Activated T-helper 2 cell treated with anti-CD3 and anti-CD28 coated beads, Interferon-gamma antibody, Interleukin-2, Interleukin-4, amounts not matched to agents 10 μg/mL and 5 μg/mL and 100 μg/mL, durations not matched to agents 14 hours and 24 hours and 36 hours (primary cell): Measurements from ENCODE around the gene FAM114A1. TPM values are rescaled to one million over a fixed set of nuclear protein-coding genes. Genes with fewer than 3 reads are reported as not detected.
A peak's percentile ranks its signal among the peaks of the same experiment; 100 is the strongest.
"Not testable (repeated sequence)": the region's sequence is repeated elsewhere in the genome, so short reads cannot be mapped to it uniquely, and the experiment has no call there.

Source experiments
- DNase-seq: peaks from one replicate; pipeline ENCODE4 v3.0.0; 2021; ENCODE audit warnings: low spot score
- H3K27ac Mint-ChIP-seq: one replicate; pipeline ENCODE4 v1.8.0; 2021; ENCODE audit warnings: mixed read lengths
- H3K27me3 Mint-ChIP-seq: one replicate; pipeline ENCODE4 v1.8.0; 2021; ENCODE audit warnings: low read depth, mixed read lengths
- H3K36me3 Mint-ChIP-seq: one replicate; pipeline ENCODE4 v1.8.0; 2021; ENCODE audit warnings: low read depth, mixed read lengths
- H3K4me1 Mint-ChIP-seq: one replicate; pipeline ENCODE4 v1.8.0; 2021; ENCODE audit warnings: low read depth, mixed read lengths
- H3K4me3 Mint-ChIP-seq: one replicate; pipeline ENCODE4 v1.8.0; 2021; ENCODE audit warnings: low read depth, mild to moderate bottlenecking, moderate library complexity, mixed read lengths
- H3K9me3 Mint-ChIP-seq: one replicate; pipeline ENCODE4 v1.8.0; 2021; ENCODE audit warnings: mixed read lengths
- intact Hi-C: fragments of 100-400 bp; cut with micrococcal nuclease; formaldehyde crosslinking; loops from one replicate; pipeline ENCODE4 v1.15.1; 2023
- total RNA-seq: library from RNA; stranded (reverse); gene quantifications from 2 replicates; pipeline ENCODE4 v1.2.3, GENCODE V29; 2022

The FAM114A1 gene
- total RNA-seq, 1 donor from 2014 or later, result 0.14 TPM

DNA sequence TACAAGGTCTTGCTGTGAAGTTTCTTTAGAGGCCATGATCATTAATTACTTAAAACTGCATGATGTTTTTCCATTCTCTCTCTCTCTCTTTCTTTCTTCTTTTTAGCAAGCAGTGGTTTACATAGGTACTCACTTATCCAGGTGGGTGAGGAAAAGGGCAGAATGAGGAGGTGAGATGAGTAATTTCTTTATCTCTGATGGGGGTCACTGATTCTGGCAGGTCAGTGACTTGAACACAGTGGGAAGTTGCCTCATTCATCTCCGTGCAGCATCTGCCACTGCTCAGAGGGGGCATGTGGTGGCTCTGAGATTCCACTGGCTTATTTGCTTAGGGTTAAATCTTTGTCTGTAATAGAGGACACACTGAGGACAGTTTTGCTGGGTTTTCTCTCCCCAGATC is 62.6 kb downstream of the FAM114A1 start:
- peaks cover 2% of the 10 kb centered on the region for H3K27me3 Mint-ChIP-seq

DNA sequence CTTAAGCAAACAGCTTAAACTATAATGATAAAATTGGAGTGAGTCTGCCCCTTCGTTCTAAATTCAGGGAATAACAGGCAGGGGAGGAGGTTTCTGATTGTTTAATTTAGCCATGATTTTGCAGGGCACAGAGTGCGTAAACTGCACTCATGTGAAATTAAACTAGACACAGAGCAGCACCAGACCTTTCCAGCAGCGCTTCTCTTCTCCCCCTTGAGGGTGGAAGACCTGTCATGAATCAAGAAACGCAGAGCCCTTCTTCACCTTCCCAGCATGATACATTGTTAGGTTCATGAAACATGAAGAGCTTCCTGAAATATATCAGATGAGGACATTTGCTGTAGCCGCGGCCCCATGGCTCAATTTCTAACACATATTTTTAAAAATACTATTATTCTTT is 63.1 kb downstream of the FAM114A1 start:
- Mint-ChIP-seq H3K27ac (no peak overlapping the region), H3K4me3 (no peak overlapping the region), H3K36me3 (no peaks in the 10 kb centered on the region), H3K4me1 (peaks cover 2% of the 10 kb centered on the region), H3K27me3 (no peaks in the 10 kb centered on the region), H3K9me3 (no peaks in the 10 kb centered on the region)
- intact Hi-C loops, result no loop called here
- DNase-seq, result no peak

More for the DNA sequence above, 62.6 kb downstream of the FAM114A1 start:
- no peak for DNase-seq
- intact Hi-C loops, result no loop called here
- no peaks in the 10 kb centered on the region for H3K9me3 Mint-ChIP-seq
- H3K36me3 Mint-ChIP-seq, result no peaks in the 10 kb centered on the region
- H3K4me3 Mint-ChIP-seq, result no peak overlapping the region
- no peak overlapping the region for H3K27ac Mint-ChIP-seq
- H3K4me1 Mint-ChIP-seq, result peaks cover 2% of the 10 kb centered on the region

DNA sequence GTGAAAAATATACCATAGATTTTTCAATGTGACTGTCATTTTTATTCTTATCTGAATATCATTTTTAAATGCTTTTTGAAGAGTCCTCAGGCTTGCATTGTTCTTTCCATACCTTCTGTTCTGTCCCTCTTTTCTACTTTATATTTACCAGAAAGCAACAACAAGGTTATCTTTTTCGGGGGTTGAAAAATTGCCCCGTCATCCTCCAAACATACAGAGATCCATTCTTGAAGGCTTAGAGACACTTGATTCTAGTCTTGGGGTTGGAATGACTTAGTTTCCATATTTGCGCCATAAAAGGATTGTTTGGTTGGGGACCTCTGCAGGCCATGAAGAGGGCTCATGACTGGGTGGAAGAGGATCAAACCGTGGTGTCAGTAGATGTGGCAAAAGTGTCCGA is 63.5 kb downstream of the FAM114A1 start:
- H3K27me3 Mint-ChIP-seq, result no peaks in the 10 kb centered on the region
- no peaks in the 10 kb centered on the region for H3K36me3 Mint-ChIP-seq
- H3K9me3 Mint-ChIP-seq, result no peaks in the 10 kb centered on the region
- no peak overlapping the region for H3K27ac Mint-ChIP-seq
- intact Hi-C loops, result no loop called here
- no peak for DNase-seq
- no peaks in the 10 kb centered on the region for H3K4me1 Mint-ChIP-seq
- H3K4me3 Mint-ChIP-seq, result no peak overlapping the region

DNA sequence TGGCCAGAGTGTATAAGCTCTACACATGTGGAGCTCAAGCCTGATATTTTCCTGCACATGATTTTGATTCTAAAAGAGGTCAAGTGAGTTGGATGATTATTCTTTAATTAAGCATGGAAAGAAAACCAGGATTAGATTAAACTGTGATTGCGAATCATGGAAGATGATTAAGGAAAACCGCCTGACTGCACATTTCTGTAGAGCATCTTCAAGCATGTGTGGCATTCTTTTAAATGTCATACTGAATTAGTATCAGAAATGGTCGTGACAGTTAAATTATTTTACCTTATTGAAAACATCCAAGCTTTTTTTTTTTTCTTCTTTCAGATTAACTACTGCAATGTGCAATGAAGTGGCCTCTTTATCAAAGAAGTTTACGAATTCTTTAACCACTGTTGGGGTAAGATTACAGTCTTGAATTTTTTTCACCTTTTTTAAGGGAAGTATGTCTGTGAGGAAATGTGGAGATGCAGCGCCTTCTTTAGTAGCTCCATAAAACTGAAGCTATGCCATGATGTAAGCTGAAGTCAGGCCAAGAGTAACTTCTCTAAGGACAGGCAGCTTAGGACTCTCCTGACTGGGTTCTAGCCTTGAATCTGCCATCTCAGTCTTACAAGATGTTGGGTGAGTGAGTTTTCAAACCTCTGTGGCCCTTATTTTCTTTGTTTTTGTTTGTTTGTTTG is 67.9 kb downstream of the FAM114A1 start:
- no peak for DNase-seq
- intact Hi-C loops, result loop anchor here (5.0 kb wide), 2 partner anchors 33 to 97 kb away; partner anchors contain the start of gene TMEM156
- no peaks in the 10 kb centered on the region for H3K27me3 Mint-ChIP-seq
- no peak overlapping the region for H3K4me3 Mint-ChIP-seq
- peaks cover 23% of the 10 kb centered on the region for H3K4me1 Mint-ChIP-seq
- peaks cover 3% of the 10 kb centered on the region for H3K36me3 Mint-ChIP-seq
- H3K9me3 Mint-ChIP-seq, result no peaks in the 10 kb centered on the region
- no peak overlapping the region for H3K27ac Mint-ChIP-seq

DNA sequence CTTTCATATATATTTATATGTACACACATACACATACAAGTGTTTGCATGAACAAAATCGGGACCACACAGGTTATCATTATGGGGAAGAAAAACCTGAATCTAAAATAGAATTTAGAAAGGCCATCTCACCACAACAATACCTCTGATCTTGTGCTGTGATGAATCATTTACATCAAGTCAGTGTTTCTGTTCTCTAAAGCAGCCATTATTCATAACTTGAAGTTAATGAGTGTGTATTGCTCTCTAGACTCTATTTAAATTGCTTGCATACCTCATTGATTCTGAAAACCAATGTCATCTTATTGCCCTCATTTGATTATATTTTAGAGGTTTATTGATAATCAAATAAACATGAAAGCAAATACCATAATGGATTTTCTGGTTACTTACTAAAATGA is 71.6 kb downstream of the FAM114A1 start:
- no peaks in the 10 kb centered on the region for H3K27me3 Mint-ChIP-seq

DNA sequence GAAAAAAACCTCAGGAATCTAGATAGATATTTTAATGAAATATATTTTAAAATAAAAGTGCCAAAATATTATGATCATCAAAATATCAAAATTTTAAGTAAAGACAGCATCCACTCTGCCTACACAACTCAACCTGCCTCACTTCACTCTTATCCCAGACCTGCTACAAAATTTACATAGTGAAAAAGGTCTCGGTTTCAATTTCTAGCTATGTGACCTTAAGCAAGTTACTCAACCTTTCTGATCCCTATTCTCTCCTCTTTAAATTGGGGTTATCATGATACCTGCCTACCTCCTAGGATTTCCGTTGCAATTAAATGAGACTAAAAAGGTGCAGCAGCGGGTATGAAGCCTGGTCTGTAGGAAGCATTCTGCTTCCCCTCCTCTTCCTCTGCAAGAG is 72.9 kb downstream of the FAM114A1 start:
- peaks cover 3% of the 10 kb centered on the region for H3K36me3 Mint-ChIP-seq
- DNase-seq, result no peak
- no peaks in the 10 kb centered on the region for H3K27me3 Mint-ChIP-seq
- peaks cover 44% of the 10 kb centered on the region for H3K4me1 Mint-ChIP-seq
- H3K9me3 Mint-ChIP-seq, result no peaks in the 10 kb centered on the region
- intact Hi-C loops, result no loop called here
- H3K4me3 Mint-ChIP-seq, result no peak overlapping the region
- H3K27ac Mint-ChIP-seq, result peak overlapping the region; percentile 82

More for the DNA sequence above, 71.6 kb downstream of the FAM114A1 start:
- peak overlapping the region; percentile 71 for H3K27ac Mint-ChIP-seq
- intact Hi-C loops, result loop anchor here (1.0 to 5.0 kb wide), 6 partner anchors 10 to 105 kb away; partner anchors contain the start of gene TMEM156
- peaks cover 3% of the 10 kb centered on the region for H3K36me3 Mint-ChIP-seq
- H3K4me3 Mint-ChIP-seq, result peak overlapping the region; percentile 5
- peaks cover 44% of the 10 kb centered on the region for H3K4me1 Mint-ChIP-seq
- H3K9me3 Mint-ChIP-seq, result no peaks in the 10 kb centered on the region
- no peak for DNase-seq

DNA sequence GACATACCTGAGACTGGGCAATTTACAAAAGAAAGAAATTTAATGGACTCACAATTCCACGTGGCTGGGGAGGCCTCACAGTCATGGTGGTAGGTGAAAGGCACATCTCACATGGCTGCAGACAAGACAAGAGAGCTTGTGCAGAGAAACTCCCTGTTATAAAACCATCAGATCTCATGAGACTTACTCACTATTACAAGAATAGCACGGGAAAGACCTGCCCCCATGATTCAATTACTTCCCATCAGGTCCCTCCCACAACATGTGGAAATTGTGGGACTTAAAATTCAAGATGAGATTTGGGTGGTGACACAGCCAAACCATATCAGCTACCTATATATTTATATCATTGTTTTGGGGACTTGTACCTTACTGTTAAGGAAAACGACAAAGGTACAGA is 74.3 kb downstream of the FAM114A1 start:
- peak overlapping the region; percentile 32 for H3K27ac Mint-ChIP-seq
- H3K36me3 Mint-ChIP-seq, intact Hi-C loops, H3K4me3 Mint-ChIP-seq, H3K9me3 Mint-ChIP-seq, DNase-seq, H3K27me3 Mint-ChIP-seq: not testable (repeated sequence)
- peaks cover 48% of the 10 kb centered on the region for H3K4me1 Mint-ChIP-seq

DNA sequence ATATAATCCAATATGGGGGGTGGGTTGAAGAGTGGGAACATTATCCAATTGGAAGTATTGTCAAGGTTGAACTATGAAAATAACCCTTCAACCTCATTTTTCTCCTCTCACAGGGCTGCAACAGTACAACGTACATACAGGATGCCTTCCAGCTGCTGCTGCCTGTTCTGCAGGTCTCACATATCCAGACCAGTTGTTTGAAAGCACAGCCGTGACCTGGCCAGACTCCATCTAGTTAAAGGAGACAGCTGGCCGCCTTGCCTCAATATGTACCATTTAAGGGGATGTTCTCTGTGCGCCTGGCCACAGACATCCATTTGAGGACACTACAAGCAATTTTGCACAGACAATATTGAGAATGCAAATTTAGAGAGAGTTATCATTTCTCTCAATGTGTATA is 75.7 kb downstream of the FAM114A1 start:
- no peaks in the 10 kb centered on the region for H3K36me3 Mint-ChIP-seq
- no peaks in the 10 kb centered on the region for H3K27me3 Mint-ChIP-seq
- peaks cover 48% of the 10 kb centered on the region for H3K4me1 Mint-ChIP-seq
- no peak for DNase-seq
- intact Hi-C loops, result no loop called here
- no peak overlapping the region for H3K27ac Mint-ChIP-seq
- H3K9me3 Mint-ChIP-seq, result no peaks in the 10 kb centered on the region
- H3K4me3 Mint-ChIP-seq, result no peak overlapping the region

DNA sequence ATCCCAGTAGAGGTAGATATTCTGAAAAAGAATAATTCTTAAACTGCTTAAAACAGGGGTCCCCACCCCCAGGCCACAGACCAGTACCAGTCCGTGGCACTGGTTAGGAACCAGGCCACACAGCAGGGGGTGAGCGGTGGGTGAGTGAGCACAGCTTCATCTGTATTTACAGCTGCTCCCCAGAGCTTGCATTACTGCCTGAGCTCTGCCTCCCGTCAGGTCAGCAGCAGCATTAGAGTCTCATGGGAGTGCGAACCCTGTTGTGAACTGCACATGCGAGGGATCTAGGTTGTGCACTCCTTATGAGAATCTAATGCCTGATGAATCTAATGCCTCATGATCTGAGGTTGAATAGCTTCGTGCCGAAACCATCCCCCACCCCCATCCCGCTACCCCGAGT is 76.8 kb downstream of the FAM114A1 start:
- Mint-ChIP-seq H3K4me3 (no peak overlapping the region), H3K27ac (no peak overlapping the region), H3K36me3 (no peaks in the 10 kb centered on the region), H3K4me1 (peaks cover 51% of the 10 kb centered on the region), H3K9me3 (no peaks in the 10 kb centered on the region), H3K27me3 (no peaks in the 10 kb centered on the region)
- no peak for DNase-seq
- intact Hi-C loops, result no loop called here

DNA sequence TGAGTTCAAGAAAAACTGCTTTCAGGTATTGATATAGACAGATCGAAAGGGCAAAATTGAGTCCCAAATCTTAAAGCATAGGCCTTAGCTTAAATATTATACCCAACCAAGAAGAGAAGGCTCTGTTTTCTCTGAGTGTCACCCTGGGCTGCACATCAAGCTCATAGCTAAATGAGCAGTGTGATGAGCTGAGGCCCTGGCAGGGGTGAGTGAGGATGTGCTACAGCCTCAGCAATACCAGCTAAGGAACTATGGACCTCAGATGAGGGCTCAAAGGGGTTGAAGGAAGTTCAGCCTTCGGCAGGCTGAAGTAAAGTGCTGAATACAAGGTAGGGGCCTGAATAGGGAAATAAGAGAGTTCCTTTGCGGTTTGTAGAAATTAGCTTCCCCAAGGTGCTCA is 79.3 kb downstream of the FAM114A1 start:
- Mint-ChIP-seq H3K4me1 (peaks cover 50% of the 10 kb centered on the region), H3K36me3 (no peaks in the 10 kb centered on the region), H3K9me3 (no peaks in the 10 kb centered on the region), H3K27ac (no peak overlapping the region), H3K27me3 (no peaks in the 10 kb centered on the region), H3K4me3 (no peak overlapping the region)
- DNase-seq, result no peak
- intact Hi-C loops, result no loop called here

DNA sequence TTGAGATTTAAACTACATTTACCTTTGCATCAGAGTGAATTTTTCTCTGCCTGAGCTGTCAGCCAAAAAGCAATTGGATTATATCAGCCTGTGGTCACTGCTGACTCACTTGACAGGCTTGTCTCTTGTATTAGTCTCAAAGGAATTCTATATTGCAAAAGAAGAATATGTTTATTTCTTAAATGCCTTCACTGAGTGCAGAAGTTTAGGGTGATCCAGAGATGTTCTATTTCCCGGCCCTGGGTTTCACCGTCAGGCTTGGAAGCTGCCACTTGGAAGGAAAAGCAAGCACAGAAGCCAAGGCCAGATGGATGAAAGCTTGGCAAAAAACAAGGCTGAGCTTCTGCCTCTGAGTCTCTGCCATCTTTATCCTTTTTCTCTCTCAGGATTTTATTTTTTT is 80.9 kb downstream of the FAM114A1 start:
- Mint-ChIP-seq H3K36me3 (no peaks in the 10 kb centered on the region), H3K27ac (peak overlapping the region; percentile 6), H3K4me1 (peaks cover 44% of the 10 kb centered on the region), H3K9me3 (no peaks in the 10 kb centered on the region), H3K4me3 (no peak overlapping the region), H3K27me3 (no peaks in the 10 kb centered on the region)
- no peak for DNase-seq
- intact Hi-C loops, result no loop called here

DNA sequence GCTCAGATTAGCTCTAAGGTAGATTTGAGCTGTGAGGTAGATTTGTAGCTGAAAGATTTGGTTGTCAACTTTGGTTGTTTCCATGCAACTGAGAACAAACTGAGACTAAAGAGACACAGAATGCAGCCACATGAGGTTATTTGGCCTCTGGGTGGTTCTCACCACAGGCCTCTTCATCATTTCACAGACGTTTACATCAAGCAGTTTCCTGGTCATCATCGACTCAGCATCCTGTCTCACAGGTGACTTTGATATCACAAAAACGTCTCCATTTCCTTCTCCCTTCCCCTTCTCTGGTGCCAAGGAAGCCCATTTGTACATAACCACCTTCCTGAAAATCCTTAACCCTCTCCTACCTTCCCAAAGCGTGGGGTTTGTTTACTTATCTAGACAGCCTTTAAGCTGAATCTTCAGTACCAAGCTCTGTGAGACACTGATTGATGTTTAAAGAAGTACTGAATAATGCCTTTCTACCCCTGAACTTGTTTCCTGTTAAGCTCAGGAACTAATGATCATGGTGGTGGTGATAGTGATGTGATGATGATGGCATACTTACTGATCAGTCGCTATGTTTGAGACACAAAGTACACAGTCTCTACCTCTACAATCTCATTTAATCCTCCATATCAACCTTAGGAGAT is 81.9 kb downstream of the FAM114A1 start:
- Mint-ChIP-seq H3K4me3 (no peak overlapping the region), H3K27me3 (no peaks in the 10 kb centered on the region), H3K36me3 (no peaks in the 10 kb centered on the region), H3K27ac (peak overlapping the region; percentile 89), H3K9me3 (no peaks in the 10 kb centered on the region), H3K4me1 (peaks cover 48% of the 10 kb centered on the region)
- peak; percentile 36 for DNase-seq
- intact Hi-C loops, result loop anchor here (1.0 kb wide), 2 partner anchors 9 to 10 kb away; no protein-coding TSS in a partner anchor

DNA sequence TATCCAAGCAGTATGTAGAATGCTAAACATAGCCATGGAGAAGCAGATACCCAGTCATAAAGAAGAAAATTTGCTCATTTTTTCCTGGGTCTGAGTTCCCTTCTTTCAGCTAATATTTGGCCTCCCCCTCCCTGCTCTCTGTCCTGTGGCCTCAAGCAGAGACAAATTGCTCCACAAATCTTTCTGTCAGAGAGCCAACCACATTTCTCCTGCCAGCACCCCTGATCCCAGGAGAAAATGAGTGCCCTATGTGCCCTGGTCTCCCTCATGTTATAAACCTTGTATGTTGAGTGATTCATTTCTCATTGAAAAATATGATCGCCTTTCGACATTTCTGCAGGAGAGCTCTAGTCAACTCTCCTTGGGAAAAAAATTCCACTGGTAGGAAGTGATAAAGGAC is 82.6 kb downstream of the FAM114A1 start:
- Mint-ChIP-seq H3K27ac (peak overlapping the region; percentile 6), H3K4me3 (no peak overlapping the region), H3K27me3 (no peaks in the 10 kb centered on the region), H3K4me1 (peaks cover 48% of the 10 kb centered on the region), H3K9me3 (no peaks in the 10 kb centered on the region), H3K36me3 (no peaks in the 10 kb centered on the region)
- DNase-seq, result no peak
- intact Hi-C loops, result no loop called here
